SK-N-SH (cell line): Measurements from ENCODE around the gene NAA38.

ENCODE experiments used
- CHD2 ChIP-seq: fragments of 150-350 bp; IDR thresholded peaks from 2 replicates; pipeline ENCODE4 v1.6.1; 2018; ENCODE audit warnings: low read length; ENCODE audit not compliant: partially characterized antibody
- CTCF ChIP-seq: fragments of 200-600 bp; sonication (generic); IDR thresholded peaks from 2 replicates; pipeline ENCODE4 v1.6.1; 2017; ENCODE audit warnings: antibody characterized with exemption, mild to moderate bottlenecking, moderate library complexity
- IRF3 ChIP-seq: fragments of 150-350 bp; IDR thresholded peaks from 2 replicates; pipeline ENCODE4 v1.6.1; 2016; ENCODE audit warnings: mild to moderate bottlenecking, low read depth, low read length
- JUND ChIP-seq: IDR thresholded peaks from 2 replicates; pipeline ENCODE4 v1.4.0; 2012
- MXI1 ChIP-seq: IDR thresholded peaks from 2 replicates; pipeline ENCODE4 v1.6.1; 2012; ENCODE audit warnings: mild to moderate bottlenecking, low read depth, low read length, improper control_type of control experiment
- NRF1 ChIP-seq: IDR thresholded peaks from 2 replicates; pipeline ENCODE4 v1.6.1; 2012; ENCODE audit warnings: low read depth, mild to moderate bottlenecking, low read length
- PBX3 ChIP-seq: IDR thresholded peaks from 2 replicates; pipeline ENCODE4; 2012
- RAD21 ChIP-seq: IDR thresholded peaks from 2 replicates; pipeline ENCODE4 v1.6.1; 2012; ENCODE audit warnings: mild to moderate bottlenecking, low read length
- RFX5 ChIP-seq: IDR thresholded peaks from 2 replicates; pipeline ENCODE4 v1.6.1; 2012; ENCODE audit warnings: mild to moderate bottlenecking, improper control_type of control experiment, low read length
- TAF1 ChIP-seq: IDR thresholded peaks from 2 replicates; pipeline ENCODE4 v1.6.1; 2012; ENCODE audit warnings: low read depth, mild to moderate bottlenecking, low read length, moderate library complexity, borderline replicate concordance
- TCF12 ChIP-seq: IDR thresholded peaks from 2 replicates; pipeline ENCODE4 v1.4.0; 2012
- TEAD4 ChIP-seq: IDR thresholded peaks from 2 replicates; pipeline ENCODE4 v1.4.0; 2012; ENCODE audit warnings: mild to moderate bottlenecking, borderline replicate concordance; ENCODE audit not compliant: insufficient read depth

- peak; percentile 74 for TF ChIP-seq MXI1
- peak; percentile 87 for TF ChIP-seq CTCF
- no peak for TF ChIP-seq RFX5
- peak; percentile 87 for TF ChIP-seq RAD21
- no peak for TF ChIP-seq NRF1
- no peak for TF ChIP-seq TAF1
- TF ChIP-seq IRF3, result no peak
- no peak for TF ChIP-seq JUND
- TF ChIP-seq CHD2, result no peak
- TF ChIP-seq TCF12, result no peak
- no peak for TF ChIP-seq TEAD4
- TF ChIP-seq PBX3, result no peak
Measured at GRCh38 chr17:7862692-7863437, 5.5 kb upstream of the NAA38 start.
